HG02970 (cell line): ENCODE data around the gene TES.

ENCODE experiments used
- ATAC-seq: cut with Tn5 transposase; IDR thresholded peaks from one replicate; pipeline ENCODE4 v1.9.1; 2021; ENCODE audit warnings: mild to moderate bottlenecking, moderate library complexity, moderate number of reproducible peaks; ENCODE audit not compliant: unreplicated experiment, low FRiP score

The TES gene

GRCh38 chr7:116218747-116219146 lies 8.4 kb downstream of the TES start:
- ATAC-seq: no peak

DNA sequence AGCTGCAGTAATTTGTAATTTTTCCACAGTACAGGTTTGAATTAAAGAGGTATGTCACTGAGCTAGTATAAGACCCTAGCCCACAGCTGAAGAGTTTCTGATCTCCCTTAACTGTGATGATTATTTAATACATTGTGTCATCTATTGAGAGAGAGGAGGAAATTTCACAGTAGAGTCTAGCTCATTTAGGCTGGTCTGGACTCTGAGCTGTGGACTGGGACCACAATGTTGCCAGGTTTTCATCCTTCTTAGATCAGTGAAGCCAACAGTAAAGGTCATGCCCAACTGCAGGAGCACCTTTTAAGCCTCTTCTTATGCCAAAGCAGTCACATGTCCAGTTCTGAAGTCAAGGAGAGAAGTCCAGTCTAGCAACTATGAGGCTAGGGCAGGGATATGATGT lies 8.9 kb downstream of the TES start:
- ATAC-seq: no peak

DNA sequence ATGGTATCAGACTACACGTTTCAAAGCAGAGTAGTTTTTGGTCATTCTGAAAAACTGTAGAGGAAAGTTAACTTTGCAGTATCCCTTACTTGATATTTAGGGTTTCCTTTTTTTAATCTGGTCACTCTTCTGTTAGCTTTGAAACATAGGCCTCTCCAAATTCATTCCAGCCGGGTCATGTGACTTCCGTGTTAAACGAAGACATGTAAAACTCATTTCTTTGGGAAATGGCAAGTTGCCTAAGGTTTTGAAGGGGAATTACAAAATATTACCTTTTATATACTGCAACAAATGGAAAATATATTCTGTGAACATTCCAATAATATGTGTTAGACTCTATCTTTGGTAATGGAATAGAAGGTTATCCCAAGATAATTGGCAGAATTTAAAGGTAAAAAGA lies 9.5 kb downstream of the TES start:
- ATAC-seq: no peak

DNA sequence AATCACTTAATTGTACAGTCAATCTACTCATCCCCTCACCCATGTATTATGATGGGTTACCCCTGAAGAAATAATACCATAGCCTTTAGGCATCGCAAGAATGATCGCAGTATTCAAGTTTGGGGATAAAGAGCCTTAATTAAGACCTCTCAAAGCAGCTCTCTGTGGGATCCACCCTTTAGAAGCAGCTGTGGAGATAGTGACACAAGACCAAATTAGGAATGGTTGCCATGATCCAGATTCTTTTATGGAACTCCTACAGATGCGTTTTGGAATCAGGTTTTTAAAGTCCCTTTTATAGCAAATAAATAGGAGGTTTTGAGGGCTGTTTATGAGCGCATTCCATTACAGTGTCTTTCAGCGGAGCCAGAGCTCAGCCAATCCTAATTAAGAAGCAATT lies 12.2 kb downstream of the TES start:
- no peak for ATAC-seq

DNA sequence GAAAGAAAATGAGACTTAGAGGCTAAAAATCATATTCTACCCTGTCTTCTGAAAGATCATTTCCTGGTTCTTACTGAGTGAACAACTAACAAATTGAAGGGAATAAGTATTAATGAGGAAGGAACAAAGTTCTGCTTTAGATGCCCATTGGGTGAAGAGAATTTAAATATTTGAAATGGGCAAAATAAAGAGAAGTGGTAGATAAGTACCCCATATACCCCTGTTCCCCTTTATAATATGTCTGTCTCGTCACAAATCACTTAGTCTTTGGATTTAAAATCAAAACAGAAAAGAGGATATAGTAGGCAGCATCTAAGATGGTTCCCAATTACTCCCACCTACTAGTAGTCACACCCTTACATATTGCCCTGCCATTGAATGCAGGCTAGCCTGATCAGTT lies 13.2 kb downstream of the TES start:
- ATAC-seq: no peak

DNA sequence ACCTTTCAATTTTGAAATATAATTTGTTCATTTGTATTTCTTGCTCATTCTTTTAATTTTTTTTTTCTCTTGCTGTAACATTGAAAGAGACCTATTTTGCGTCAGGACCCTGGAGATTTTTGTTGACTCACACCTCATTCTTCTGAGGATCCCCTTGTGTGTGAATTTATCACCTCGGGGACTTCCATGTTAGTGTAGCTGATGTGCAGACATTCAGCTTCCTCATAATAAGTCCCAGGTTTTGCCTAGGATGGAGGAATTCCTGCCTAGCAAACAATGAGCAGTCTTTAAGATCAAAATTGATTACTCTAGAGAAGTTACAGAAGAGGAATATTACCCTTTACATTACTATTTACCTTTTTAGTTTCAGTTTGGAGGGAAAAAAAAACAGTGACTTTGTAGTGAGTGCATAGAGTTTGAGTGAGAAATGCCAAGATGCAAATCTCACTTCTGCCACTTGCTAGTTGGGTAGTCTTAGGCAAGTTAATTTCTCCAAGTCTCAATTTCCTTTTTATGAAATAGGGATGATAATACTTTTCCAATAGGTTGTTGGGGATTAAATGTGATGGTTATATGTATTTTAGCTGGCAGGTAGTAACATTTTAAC lies 14.3 kb downstream of the TES start:
- ATAC-seq: peak; percentile 48

DNA sequence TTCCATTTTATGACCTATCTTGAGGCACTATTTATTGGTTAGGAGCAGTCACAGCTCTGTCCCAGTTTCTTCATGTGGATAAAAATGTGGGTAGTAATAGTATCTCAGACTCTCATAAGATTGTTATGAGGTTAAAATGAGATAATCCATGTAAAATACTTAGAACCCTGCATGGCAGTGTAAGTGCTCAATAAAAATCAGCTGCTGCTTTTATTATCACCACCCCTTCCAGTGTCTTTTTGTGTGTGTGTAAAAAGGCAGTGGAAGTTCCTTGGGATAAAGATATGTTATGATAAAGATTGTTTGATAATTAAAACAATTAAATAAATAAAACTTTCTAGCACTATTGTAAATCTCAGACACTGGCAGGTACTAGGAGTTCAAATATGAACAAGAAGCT lies 15.5 kb downstream of the TES start:
- ATAC-seq: no peak

DNA sequence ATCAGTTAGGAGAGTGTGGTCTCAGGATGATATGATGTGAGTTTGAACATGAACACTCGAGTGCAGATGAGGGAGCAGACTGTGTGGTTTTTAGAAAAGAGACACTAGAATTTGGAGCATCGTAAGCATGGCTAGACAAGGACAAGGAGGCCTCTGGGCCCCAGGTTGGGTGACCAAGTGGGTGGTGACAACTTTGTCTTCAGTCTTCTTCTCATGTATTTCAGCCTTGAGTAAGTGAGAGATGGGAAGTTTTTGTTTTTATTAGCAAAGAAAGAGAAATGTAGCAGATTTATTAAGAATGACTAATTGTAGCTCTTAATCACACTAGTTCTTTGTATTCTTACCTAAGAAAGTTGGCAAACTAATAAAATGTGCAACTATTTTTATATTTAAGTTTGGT lies 16.3 kb downstream of the TES start:
- no peak for ATAC-seq

GRCh38 chr7:116227678-116228239 lies 17.4 kb downstream of the TES start:
- ATAC-seq: no peak

DNA sequence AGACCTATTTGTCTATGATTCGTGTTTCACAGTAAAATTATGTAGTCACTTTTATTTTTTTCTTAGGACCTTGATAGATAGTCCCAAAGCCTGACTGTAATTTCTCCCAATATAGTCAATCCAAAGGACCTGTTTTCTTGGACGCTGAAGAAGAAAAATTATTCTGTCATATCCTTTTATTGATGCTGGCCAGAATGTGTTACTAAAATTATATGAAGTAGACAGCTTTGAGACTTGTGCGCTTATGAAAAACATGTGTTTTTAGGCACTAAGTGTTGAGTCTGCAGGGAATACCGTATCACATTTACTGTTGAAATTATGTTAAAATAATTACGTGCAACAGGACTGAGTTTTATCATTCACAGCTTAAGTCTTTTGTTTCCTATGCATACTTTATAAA lies 17.9 kb downstream of the TES start:
- ATAC-seq: no peak

DNA sequence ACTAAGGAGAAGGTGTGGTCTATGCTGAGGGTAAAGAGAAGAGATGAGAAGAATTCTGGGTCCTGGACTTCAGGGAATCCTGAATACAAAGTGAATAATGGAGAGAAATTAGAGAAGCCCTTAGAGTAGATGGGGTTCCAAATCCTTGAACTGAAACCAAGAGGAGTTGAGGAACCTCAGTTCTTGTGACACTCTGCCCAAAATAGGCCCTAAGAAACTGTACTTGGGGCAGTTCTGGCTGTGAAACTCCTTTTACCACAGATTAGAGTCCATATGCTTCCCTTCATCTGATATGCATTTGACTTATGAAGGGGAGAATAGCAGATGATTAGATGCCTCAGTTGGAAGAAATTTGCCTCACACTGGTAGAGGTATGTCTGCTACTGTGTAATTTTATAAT lies 19.0 kb downstream of the TES start:
- ATAC-seq: no peak

DNA sequence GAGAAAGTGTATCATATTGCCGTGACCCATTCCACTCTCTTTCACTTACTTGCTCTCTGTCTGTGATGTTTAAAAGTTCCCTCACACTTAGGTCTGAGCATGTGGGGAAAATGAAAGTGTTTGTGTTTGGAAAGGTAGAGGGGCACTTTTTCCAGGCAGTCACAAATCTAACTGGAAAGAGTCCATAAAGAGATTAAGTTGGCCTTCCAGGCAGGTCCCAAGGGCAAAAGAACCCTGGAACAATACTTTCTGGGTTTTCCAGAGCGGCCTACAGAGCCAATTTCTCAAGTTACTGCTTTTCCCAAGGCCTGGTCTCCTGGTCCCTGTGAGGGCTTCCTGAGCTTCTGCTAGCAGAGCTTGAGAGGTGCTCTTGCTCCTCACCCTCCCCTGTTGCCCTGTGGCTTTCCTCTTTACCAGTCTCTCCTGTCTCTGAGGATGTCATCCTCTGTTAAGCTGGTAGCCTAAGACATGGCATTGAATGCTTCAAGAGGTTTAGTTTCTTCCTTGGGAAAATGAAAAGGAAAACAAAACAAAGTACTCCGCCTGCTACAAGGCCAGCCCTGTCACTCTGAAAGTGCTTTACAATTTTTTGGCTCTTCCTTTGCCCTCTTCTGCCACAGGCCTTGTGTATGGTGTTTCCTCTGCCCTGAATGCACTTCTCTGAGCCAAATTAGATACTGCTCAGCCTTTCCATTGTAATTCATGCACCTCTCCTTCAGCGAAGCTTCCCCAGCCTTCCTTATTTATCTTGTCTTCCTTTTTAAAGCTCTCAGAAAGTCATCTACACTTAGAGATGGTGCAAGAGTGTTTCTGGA lies 20.1 kb downstream of the TES start:
- ATAC-seq: no peak

GRCh38 chr7:116231543-116231942 lies 21.2 kb downstream of the TES start:
- ATAC-seq: no peak

GRCh38 chr7:116231949-116232348 lies 21.6 kb downstream of the TES start:
- ATAC-seq: no peak

DNA sequence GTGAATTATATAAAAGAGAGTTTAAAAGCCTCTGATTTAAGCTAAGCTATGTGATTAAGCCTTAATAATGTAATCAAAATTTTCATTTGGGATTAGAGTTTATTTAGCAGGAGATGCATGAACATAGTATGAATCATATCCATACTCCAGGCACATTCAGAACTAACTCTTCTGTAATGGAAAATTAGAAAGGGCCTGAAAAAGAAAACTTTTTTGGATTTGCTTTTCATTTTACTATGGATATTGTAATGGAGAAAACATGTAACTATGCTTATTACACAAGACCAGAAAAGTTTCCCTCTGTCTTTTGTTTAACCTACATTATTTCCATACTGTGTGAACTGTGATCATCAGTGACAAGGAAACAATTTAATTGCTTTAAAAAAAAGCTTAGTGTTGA lies 22.0 kb downstream of the TES start:
- ATAC-seq: no peak

DNA sequence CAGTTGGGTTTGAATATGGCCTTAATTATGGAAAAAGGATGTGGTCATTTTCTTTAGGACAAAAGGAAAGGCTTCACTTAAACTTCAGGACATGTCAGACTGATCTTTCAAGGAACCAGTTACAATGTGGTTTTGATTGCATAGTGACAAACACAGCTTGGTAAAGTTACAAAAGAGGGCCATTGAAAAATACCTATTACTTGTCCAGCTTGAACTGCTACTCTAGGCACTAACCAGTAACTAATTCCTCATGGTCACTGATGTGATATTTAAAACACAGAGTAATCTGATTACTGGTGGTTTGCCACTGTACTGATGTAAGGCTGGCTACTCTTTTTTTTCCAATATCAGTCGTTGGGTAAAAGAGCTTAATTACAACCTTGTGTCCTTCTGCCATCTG lies 22.6 kb downstream of the TES start:
- no peak for ATAC-seq

DNA sequence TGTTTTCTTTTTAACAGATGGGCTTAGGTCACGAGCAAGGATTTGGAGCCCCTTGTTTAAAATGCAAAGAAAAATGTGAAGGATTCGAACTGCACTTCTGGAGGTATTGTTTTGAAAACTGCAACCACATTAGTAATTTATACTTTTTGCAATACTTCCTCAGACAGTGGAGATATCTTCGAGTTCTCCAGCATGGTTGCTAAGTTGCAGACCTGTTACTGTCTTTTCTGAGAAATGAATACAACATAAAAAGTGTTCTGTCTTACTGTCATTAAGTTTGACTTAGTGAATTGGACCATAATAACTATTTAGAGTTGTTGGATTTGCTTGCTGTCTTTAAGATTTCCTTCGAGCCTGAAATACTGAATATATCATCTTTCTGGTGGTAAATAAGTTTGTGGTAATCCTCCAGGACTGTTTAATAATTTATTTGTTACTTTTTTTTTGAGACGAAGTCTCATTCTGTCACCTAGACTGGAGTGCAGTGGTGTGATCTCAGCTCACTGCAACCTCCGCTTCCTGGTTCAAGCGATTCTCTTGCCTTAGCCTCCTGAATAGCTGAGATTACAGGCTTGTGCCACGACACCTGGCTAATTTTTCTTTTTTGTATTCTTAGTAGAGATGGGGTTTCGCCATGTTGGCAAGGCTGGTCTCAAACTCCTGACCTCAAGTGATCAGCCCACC lies 24.3 kb downstream of the TES start:
- no peak for ATAC-seq

DNA sequence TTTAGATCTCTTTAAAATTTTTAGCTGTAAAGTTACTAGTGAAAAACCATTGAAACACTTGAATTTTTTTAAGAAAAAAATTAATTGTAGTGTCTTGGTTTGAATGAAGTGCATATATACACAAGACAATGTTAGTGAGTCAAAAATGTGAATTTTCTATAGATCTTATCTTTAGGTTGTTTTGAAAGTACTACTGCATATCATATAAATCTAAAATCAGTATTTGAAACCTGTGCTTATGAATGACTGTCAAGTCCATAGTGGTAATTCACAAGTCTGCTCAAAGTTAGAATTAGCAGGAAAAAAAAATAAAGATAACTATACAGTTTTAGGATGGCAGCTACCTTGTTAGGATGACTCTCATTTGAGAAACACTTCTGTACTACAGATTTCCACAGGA lies 25.0 kb downstream of the TES start:
- no peak for ATAC-seq

GRCh38 chr7:116236020-116236630 lies 25.8 kb downstream of the TES start:
- ATAC-seq: peak; percentile 56

GRCh38 chr7:116239020-116239419 lies 28.7 kb downstream of the TES start:
- ATAC-seq: no peak

GRCh38 chr7:116239434-116239833 lies 29.1 kb downstream of the TES start:
- ATAC-seq: no peak
